HPDE6-E6E7 (cell line): Measurements from ENCODE around the gene KIF2C.
"Not testable (repeated sequence)": the region's sequence is repeated elsewhere in the genome, so short reads cannot be mapped to it uniquely, and the experiment has no call there.

ENCODE experiments used
- DNase-seq: peaks from one replicate; pipeline ENCODE4 v3.0.0; 2011; ENCODE audit warnings: missing footprints; ENCODE audit errors: extremely low spot score

Gene KIF2C

GRCh38 chr1:44739307-44740178 lies at the start of gene KIF2C:
KIF2C (plus strand) TSS chr1:44739837; CDS start chr1:44739933, 96 bp downstream.
- peak; percentile 99 for DNase-seq

GRCh38 chr1:44693159-44693558 lies 46.5 kb upstream of the KIF2C start:
- DNase-seq, result no peak

GRCh38 chr1:44693900-44694299 lies 45.7 kb upstream of the KIF2C start:
- no peak for DNase-seq

GRCh38 chr1:44694863-44695478 lies 44.7 kb upstream of the KIF2C start:
- no peak for DNase-seq

GRCh38 chr1:44695671-44696070 lies 44.0 kb upstream of the KIF2C start:
- DNase-seq, result no peak

GRCh38 chr1:44696101-44696500 lies 43.5 kb upstream of the KIF2C start:
- DNase-seq, result no peak

GRCh38 chr1:44696789-44697345 lies 42.8 kb upstream of the KIF2C start:
- no peak for DNase-seq

- no peak for DNase-seq
Measured at GRCh38 chr1:44698138-44698537, 41.5 kb upstream of the KIF2C start.

GRCh38 chr1:44699375-44699774 lies 40.3 kb upstream of the KIF2C start:
- DNase-seq, result not testable (repeated sequence)

- no peak for DNase-seq
Measured at GRCh38 chr1:44700573-44700972, 39.1 kb upstream of the KIF2C start.

- no peak for DNase-seq
Measured at GRCh38 chr1:44701141-44701573, 38.5 kb upstream of the KIF2C start.

GRCh38 chr1:44705470-44705869 lies 34.2 kb upstream of the KIF2C start:
- DNase-seq, result no peak

- no peak for DNase-seq
Measured at GRCh38 chr1:44705938-44706337, 33.7 kb upstream of the KIF2C start.

GRCh38 chr1:44707112-44707881 lies 32.3 kb upstream of the KIF2C start:
- peak; percentile 95 for DNase-seq

GRCh38 chr1:44707959-44708831 lies 31.4 kb upstream of the KIF2C start:
- DNase-seq, result no peak

- no peak for DNase-seq
Measured at GRCh38 chr1:44713321-44713781, 26.3 kb upstream of the KIF2C start.

- no peak for DNase-seq
Measured at GRCh38 chr1:44714532-44714931, 25.1 kb upstream of the KIF2C start.

- peak; percentile 70 for DNase-seq
Measured at GRCh38 chr1:44714944-44715571, 24.6 kb upstream of the KIF2C start.

GRCh38 chr1:44717156-44717555 lies 22.5 kb upstream of the KIF2C start:
- DNase-seq, result no peak

- no peak for DNase-seq
Measured at GRCh38 chr1:44717653-44718052, 22.0 kb upstream of the KIF2C start.
